ENCODE data around the gene FNDC3A.

Gene FNDC3A

DNA sequence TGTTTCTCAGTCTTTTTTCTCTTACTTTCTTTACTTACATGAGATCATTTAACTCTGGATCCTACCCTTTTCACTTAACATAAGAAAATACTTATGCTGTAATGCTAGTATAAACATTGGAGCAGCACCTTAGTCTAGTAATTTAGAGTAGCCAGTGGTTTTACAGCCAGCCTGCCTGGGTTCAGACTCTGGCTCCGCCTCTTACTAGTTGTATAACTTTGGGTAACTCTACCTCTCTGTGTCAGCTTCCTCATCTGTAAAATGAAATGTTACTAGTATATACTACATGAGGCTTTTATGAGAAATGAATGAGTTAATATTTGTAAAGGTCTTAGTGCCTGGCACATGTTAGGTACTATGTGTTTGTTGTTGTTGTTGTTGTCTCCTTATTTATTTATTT lies 277.6 kb downstream of the FNDC3A start:
- DNase-seq (ENCODE audit: low read depth): no peak

DNA sequence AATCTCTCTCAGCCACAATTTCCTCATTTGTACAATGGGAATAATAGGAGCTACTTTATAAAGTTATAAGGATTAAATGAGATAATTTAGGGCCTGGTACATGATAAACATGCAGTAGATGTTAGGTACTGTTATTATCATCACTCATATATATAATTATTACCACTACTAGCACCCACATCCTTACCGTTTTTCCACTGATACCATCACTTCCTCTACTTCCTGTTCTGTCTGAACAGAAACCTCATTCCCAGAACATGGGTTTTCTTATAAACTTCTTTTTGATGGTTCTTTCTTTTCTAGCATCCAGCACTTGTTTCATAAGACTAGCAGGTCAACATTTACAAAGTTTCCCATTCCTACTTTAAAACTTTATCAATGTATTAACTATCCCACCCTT lies 278.3 kb downstream of the FNDC3A start:
- DNase-seq (ENCODE audit: low read depth): no peak

GRCh38 chr13:49256841-49257240 lies 281.1 kb downstream of the FNDC3A start:
- DNase-seq (ENCODE audit: low read depth): no peak

- no peak for DNase-seq (ENCODE audit: low read depth)
Observed at GRCh38 chr13:49258089-49258796, 282.5 kb downstream of the FNDC3A start.

Measured in T-helper 22 cell (primary cell).